ENCODE measurements around the gene LACTB.

DNA sequence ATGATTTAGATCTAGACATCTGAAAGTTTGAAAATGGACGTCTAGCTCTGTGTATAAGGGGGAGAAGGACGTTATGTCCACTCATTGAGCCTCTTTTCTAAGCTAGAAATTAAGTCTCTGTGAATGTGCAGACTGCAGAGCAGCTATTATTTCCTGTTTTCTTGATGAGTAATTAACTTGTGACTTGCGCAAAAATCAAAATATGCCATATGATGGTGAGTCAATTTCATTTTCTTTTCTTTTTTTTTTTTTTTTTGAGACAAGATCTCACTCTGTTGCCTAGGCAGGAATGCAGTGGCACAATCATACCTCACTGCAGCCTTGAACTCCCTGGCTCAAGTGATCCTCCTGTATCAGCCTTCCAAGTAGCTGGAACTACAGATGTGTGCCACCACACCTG is 14.1 kb downstream of the LACTB start:
- TF ChIP-seq CTCF (IDR thresholded peaks at IDR 0.05) (no peak), POLR2A (IDR thresholded peaks at IDR 0.05) (peak in 1 of 2 donors; percentile 85)
